WTC11 (cell line): ENCODE data around the gene LIMA1. TPM values are rescaled to one million over a fixed set of nuclear protein-coding genes. Genes with fewer than 3 reads are reported as not detected.

Experiments used
- ATAC-seq: fragments of 200-7000 bp; cut with Tn5 transposase; 2 replicates; pipeline ENCODE4 v1.10.0; 2021; ENCODE audit warnings: mild to moderate bottlenecking, moderate library complexity
- CTCF ChIA-PET: fragments of 300-600 bp; sonication (Branson Sonifier 250); formaldehyde crosslinking; loops from one replicate; lab custom pipeline; 2021; ENCODE audit warnings: antibody characterized with exemption; lab: Charles Lee
- POLR2A ChIA-PET: fragments of 350-600 bp; sonication (Branson Sonifier 250); formaldehyde crosslinking; loops from one replicate; lab custom pipeline; 2021; ENCODE audit warnings: antibody characterized with exemption; lab: Charles Lee
- DNase-seq: peaks from one replicate; pipeline ENCODE4 v3.0.0; 2021; ENCODE audit warnings: low spot score
- H3K27ac Mint-ChIP-seq: 2 replicates; pipeline ENCODE4 v1.8.0; 2021; ENCODE audit warnings: mixed read lengths
- H3K27me3 Mint-ChIP-seq: 2 replicates; pipeline ENCODE4 v1.8.0; 2021; ENCODE audit warnings: low read depth, mild to moderate bottlenecking, moderate library complexity, mixed read lengths
- H3K36me3 Mint-ChIP-seq: 2 replicates; pipeline ENCODE4 v1.8.0; 2021; ENCODE audit warnings: mixed read lengths
- H3K4me1 Mint-ChIP-seq: 2 replicates; pipeline ENCODE4 v1.8.0; 2022; ENCODE audit warnings: mixed read lengths
- H3K4me3 Mint-ChIP-seq: 2 replicates; pipeline ENCODE4 v1.8.0; 2021; ENCODE audit warnings: mild to moderate bottlenecking, moderate library complexity, mixed read lengths
- H3K9me3 Mint-ChIP-seq: 2 replicates; pipeline ENCODE4 v1.8.0; 2021; ENCODE audit warnings: mixed read lengths
- EMX1 ChIP-seq: fragments of 250-450 bp; sonication (Bioruptor Pico); IDR thresholded peaks from 2 replicates; pipeline ENCODE4 v1.8.0; 2021; ENCODE audit warnings: mild to moderate bottlenecking
- FOXK1 ChIP-seq: sonication (generic); formaldehyde crosslinking; IDR thresholded peaks from 2 replicates; pipeline ENCODE4 v1.8.0; 2022; ENCODE audit warnings: mild to moderate bottlenecking, moderate library complexity, missing genetic modification reagents
- GRHL2 ChIP-seq: fragments of 250-450 bp; sonication (Bioruptor Pico); IDR thresholded peaks from 2 replicates; pipeline ENCODE4 v1.8.0; 2022; ENCODE audit warnings: mild to moderate bottlenecking, moderate library complexity; ENCODE audit not compliant: insufficient replicate concordance, severe bottlenecking
- MXD4 ChIP-seq: fragments of 250-450 bp; sonication (Bioruptor Pico); IDR thresholded peaks from 2 replicates; pipeline ENCODE4 v1.8.0; 2021; ENCODE audit warnings: mild to moderate bottlenecking, moderate library complexity, borderline replicate concordance
- NFE2L1 ChIP-seq: sonication (generic); formaldehyde crosslinking; IDR thresholded peaks from 2 replicates; pipeline ENCODE4 v1.8.1; 2023; ENCODE audit warnings: missing genetic modification reagents
- PRRX2 ChIP-seq: fragments of 250-450 bp; sonication (Bioruptor Pico); IDR thresholded peaks from 2 replicates; pipeline ENCODE4 v1.8.0; 2021; ENCODE audit warnings: mild to moderate bottlenecking
- SOX15 ChIP-seq: fragments of 250-450 bp; sonication (Bioruptor Pico); IDR thresholded peaks from 2 replicates; pipeline ENCODE4 v1.9.0; 2021; ENCODE audit warnings: mild to moderate bottlenecking
- TCF7 ChIP-seq: sonication (generic); formaldehyde crosslinking; IDR thresholded peaks from 2 replicates; pipeline ENCODE4 v1.8.0; 2022; ENCODE audit warnings: mild to moderate bottlenecking, low read depth, missing genetic modification reagents, moderate library complexity
- ZNF219 ChIP-seq: sonication (generic); formaldehyde crosslinking; IDR thresholded peaks from 2 replicates; pipeline ENCODE4 v1.8.0; 2023; ENCODE audit warnings: missing genetic modification reagents, mild to moderate bottlenecking, borderline replicate concordance
- ZNF232 ChIP-seq: sonication (generic); formaldehyde crosslinking; IDR thresholded peaks from 2 replicates; pipeline ENCODE4 v1.8.0; 2022; ENCODE audit warnings: mild to moderate bottlenecking, missing genetic modification reagents
- ZNF317 ChIP-seq: sonication (generic); formaldehyde crosslinking; IDR thresholded peaks from 2 replicates; pipeline ENCODE4 v1.8.1; 2023; ENCODE audit warnings: low read depth, mild to moderate bottlenecking, moderate library complexity, missing genetic modification reagents, borderline replicate concordance
- total RNA-seq: library from RNA; stranded (reverse); gene quantifications from 3 replicates; pipeline ENCODE4 v1.2.3, GENCODE V29; 2021
- TF ChIP-seq, protein P1 (sequence below): fragments of 200-600 bp; IDR thresholded peaks from 2 replicates; pipeline ENCODE4 v1.8.0; 2022; ENCODE audit warnings: antibody characterized with exemption
- TF ChIP-seq, protein P2 (sequence below): sonication (generic); formaldehyde crosslinking; IDR thresholded peaks from 2 replicates; pipeline ENCODE4 v1.8.0; 2022; ENCODE audit warnings: mild to moderate bottlenecking, missing genetic modification reagents
- TF ChIP-seq, protein P3 (sequence below): sonication (generic); formaldehyde crosslinking; IDR thresholded peaks from 2 replicates; pipeline ENCODE4 v1.8.1; 2023; ENCODE audit warnings: mild to moderate bottlenecking, moderate library complexity, missing genetic modification reagents
- TF ChIP-seq, protein P4 (sequence below): sonication (generic); formaldehyde crosslinking; conservative IDR thresholded peaks from 2 replicates; pipeline ENCODE4 v1.8.1; 2022; ENCODE audit warnings: mild to moderate bottlenecking, missing genetic modification reagents
- TF ChIP-seq, protein P5 (sequence below): sonication (generic); formaldehyde crosslinking; IDR thresholded peaks from 2 replicates; pipeline ENCODE4 v1.8.1; 2022; ENCODE audit warnings: low read depth, missing genetic modification reagents, borderline replicate concordance
- TF ChIP-seq, protein P6 (sequence below): sonication (generic); formaldehyde crosslinking; IDR thresholded peaks from 2 replicates; pipeline ENCODE4 v1.8.1; 2023; ENCODE audit warnings: mild to moderate bottlenecking, missing genetic modification reagents, moderate library complexity

Gene LIMA1
- total RNA-seq, 1 experiment from 2014 or later, result 41.2 TPM

DNA sequence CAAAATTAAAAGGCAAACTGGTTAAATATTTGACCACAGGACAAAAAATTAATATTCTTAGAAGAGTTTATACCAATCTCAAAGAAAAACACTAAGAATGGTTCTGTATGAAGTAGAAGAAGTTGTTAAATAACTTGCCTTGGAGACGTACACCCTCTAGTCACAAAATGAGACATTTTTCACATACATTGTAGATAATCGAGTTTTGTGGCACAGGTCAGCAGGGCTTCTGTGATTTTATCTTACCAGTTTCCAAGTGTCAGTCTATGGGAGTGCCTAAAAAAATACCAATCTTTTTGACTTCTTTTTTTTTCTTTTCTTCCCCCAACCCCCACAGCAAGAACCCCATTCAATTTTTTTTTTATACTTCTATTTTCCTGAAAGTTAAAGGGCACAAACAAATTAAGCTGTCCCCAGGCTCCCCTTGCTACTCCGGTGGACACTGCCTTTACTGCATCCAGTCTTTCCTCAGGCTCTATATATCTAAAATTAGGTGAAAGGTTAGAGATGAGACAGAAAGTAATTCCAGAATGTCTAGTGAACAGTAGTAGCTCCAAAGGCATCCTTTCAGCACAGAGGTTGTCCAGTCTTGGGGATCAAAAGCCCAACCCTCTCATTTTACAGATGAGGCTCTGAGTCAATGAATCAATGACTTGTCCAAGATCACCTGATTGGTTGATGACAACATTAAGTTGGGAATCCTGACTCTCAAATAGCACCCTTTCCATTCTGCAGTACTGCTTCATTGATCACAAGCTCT is 6.2 kb downstream of the LIMA1 start:
- no peak overlapping the region for H3K27ac Mint-ChIP-seq
- H3K36me3 Mint-ChIP-seq, result no peaks in the 10 kb centered on the region
- no peak for TF ChIP-seq FOXK1
- TF ChIP-seq, protein P1, sequence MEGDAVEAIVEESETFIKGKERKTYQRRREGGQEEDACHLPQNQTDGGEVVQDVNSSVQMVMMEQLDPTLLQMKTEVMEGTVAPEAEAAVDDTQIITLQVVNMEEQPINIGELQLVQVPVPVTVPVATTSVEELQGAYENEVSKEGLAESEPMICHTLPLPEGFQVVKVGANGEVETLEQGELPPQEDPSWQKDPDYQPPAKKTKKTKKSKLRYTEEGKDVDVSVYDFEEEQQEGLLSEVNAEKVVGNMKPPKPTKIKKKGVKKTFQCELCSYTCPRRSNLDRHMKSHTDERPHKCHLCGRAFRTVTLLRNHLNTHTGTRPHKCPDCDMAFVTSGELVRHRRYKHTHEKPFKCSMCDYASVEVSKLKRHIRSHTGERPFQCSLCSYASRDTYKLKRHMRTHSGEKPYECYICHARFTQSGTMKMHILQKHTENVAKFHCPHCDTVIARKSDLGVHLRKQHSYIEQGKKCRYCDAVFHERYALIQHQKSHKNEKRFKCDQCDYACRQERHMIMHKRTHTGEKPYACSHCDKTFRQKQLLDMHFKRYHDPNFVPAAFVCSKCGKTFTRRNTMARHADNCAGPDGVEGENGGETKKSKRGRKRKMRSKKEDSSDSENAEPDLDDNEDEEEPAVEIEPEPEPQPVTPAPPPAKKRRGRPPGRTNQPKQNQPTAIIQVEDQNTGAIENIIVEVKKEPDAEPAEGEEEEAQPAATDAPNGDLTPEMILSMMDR, result no peak
- TF ChIP-seq, protein P2, sequence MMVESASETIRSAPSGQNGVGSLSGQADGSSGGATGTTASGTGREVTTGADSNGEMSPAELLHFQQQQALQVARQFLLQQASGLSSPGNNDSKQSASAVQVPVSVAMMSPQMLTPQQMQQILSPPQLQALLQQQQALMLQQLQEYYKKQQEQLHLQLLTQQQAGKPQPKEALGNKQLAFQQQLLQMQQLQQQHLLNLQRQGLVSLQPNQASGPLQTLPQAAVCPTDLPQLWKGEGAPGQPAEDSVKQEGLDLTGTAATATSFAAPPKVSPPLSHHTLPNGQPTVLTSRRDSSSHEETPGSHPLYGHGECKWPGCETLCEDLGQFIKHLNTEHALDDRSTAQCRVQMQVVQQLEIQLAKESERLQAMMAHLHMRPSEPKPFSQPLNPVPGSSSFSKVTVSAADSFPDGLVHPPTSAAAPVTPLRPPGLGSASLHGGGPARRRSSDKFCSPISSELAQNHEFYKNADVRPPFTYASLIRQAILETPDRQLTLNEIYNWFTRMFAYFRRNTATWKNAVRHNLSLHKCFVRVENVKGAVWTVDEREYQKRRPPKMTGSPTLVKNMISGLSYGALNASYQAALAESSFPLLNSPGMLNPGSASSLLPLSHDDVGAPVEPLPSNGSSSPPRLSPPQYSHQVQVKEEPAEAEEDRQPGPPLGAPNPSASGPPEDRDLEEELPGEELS (CRISPR knock-in tag), result no peak
- TF ChIP-seq, protein P3, sequence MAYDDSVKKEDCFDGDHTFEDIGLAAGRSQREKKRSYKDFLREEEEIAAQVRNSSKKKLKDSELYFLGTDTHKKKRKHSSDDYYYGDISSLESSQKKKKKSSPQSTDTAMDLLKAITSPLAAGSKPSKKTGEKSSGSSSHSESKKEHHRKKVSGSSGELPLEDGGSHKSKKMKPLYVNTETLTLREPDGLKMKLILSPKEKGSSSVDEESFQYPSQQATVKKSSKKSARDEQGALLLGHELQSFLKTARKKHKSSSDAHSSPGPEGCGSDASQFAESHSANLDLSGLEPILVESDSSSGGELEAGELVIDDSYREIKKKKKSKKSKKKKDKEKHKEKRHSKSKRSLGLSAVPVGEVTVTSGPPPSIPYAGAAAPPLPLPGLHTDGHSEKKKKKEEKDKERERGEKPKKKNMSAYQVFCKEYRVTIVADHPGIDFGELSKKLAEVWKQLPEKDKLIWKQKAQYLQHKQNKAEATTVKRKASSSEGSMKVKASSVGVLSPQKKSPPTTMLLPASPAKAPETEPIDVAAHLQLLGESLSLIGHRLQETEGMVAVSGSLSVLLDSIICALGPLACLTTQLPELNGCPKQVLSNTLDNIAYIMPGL (CRISPR knock-in tag), result no peak
- TF ChIP-seq MXD4, result no peak
- no peak for TF ChIP-seq SOX15 (CRISPR knock-in tag)
- TF ChIP-seq, protein P4, sequence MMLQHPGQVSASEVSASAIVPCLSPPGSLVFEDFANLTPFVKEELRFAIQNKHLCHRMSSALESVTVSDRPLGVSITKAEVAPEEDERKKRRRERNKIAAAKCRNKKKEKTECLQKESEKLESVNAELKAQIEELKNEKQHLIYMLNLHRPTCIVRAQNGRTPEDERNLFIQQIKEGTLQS (CRISPR knock-in tag), result no peak
- TF ChIP-seq PRRX2, result no peak
- TF ChIP-seq, protein P5, sequence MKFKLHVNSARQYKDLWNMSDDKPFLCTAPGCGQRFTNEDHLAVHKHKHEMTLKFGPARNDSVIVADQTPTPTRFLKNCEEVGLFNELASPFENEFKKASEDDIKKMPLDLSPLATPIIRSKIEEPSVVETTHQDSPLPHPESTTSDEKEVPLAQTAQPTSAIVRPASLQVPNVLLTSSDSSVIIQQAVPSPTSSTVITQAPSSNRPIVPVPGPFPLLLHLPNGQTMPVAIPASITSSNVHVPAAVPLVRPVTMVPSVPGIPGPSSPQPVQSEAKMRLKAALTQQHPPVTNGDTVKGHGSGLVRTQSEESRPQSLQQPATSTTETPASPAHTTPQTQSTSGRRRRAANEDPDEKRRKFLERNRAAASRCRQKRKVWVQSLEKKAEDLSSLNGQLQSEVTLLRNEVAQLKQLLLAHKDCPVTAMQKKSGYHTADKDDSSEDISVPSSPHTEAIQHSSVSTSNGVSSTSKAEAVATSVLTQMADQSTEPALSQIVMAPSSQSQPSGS (CRISPR knock-in tag), result no peak
- TF ChIP-seq TCF7 (CRISPR knock-in tag), result no peak
- TF ChIP-seq ZNF232 (CRISPR knock-in tag), result no peak
- no peak for TF ChIP-seq EMX1 (CRISPR knock-in tag)
- TF ChIP-seq ZNF219, result no peak
- TF ChIP-seq, protein P6, sequence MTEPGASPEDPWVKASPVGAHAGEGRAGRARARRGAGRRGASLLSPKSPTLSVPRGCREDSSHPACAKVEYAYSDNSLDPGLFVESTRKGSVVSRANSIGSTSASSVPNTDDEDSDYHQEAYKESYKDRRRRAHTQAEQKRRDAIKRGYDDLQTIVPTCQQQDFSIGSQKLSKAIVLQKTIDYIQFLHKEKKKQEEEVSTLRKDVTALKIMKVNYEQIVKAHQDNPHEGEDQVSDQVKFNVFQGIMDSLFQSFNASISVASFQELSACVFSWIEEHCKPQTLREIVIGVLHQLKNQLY (CRISPR knock-in tag), result no peak
- no peak for TF ChIP-seq ZNF317
- no peak for TF ChIP-seq NFE2L1
- no peak for TF ChIP-seq GRHL2 (CRISPR knock-in tag)
- TF ChIP-seq, all 79 proteins: peak for 0
- Mint-ChIP-seq H3K4me3 (no peak overlapping the region), H3K27me3 (peaks cover 6% of the 10 kb centered on the region), H3K4me1 (peaks cover 2% of the 10 kb centered on the region), H3K9me3 (no peaks in the 10 kb centered on the region)
- no peak for ATAC-seq
- no peak for DNase-seq
- ChIA-PET CTCF (interaction anchor here (0.6 kb wide), 1 partner anchor 310 kb away, joined by 4 read pairs; no protein-coding TSS in a partner anchor), POLR2A (no interaction called here)

DNA sequence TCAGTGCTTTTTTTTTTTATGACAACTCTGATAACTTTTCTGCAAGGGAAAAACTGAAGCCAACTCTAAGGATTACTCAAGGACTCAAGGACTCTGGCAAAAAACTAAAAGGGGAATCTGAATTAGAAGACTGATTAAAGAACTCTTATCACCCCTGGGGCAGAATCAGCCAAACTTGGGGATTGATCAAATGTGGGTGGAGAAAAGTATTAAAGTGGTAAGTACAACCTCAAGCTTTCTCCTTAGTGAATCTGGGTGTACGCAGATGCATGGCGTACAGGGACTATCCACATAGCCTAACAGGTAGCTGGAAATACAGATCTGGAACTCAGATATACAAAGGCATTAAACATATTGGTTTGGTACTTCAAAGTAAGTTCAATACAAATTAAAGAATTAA is 7.3 kb downstream of the LIMA1 start:
- CTCF ChIA-PET, result no interaction called here
- TF ChIP-seq PRRX2, result no peak
- no peak for ATAC-seq
- no peaks in the 10 kb centered on the region; the same call in 1 of the 2 replicates for H3K27me3 Mint-ChIP-seq
- H3K4me1 Mint-ChIP-seq, result peaks cover 11% of the 10 kb centered on the region
- no peaks in the 10 kb centered on the region for H3K9me3 Mint-ChIP-seq
- no peak overlapping the region for H3K27ac Mint-ChIP-seq
- no peaks in the 10 kb centered on the region for H3K36me3 Mint-ChIP-seq
- no peak overlapping the region for H3K4me3 Mint-ChIP-seq
- POLR2A ChIA-PET, result no interaction called here
- no peak for DNase-seq
